Fibroblast of the aortic adventitia (primary cell): ENCODE results near the gene KLHL29. TPM values are rescaled to one million over a fixed set of nuclear protein-coding genes. Genes with fewer than 3 reads are reported as not detected.

Experiments
- DNase-seq: peaks from one replicate; pipeline ENCODE4 v3.0.0-alpha.2; 2010; ENCODE audit warnings: low read depth
- H3K4me3 ChIP-seq: 2 replicates; pipeline ENCODE4 v1.5.1; 2011; ENCODE audit warnings: low read depth, mild to moderate bottlenecking, control low read depth, low read length, moderate library complexity
- CTCF ChIP-seq: IDR thresholded peaks from 2 replicates; pipeline ENCODE4 v1.5.1; 2011; ENCODE audit warnings: mild to moderate bottlenecking, low read length, control low read depth, inconsistent platforms; ENCODE audit not compliant: insufficient read depth
- total RNA-seq: library from RNA; depleted of rRNA; stranded (reverse); fragments of >200 nt; gene quantifications from 2 replicates; pipeline ENCODE4 v1.2.3, GENCODE V29; 2012; ENCODE audit warnings: low replicate concordance

KLHL29 gene
- total RNA-seq, 1 donor, result 4.7 TPM

- H3K4me3 ChIP-seq, result no peak overlapping the region
- no peak for DNase-seq
- TF ChIP-seq CTCF, result no peak
Measured at GRCh38 chr2:23464156-23464555, 79.2 kb downstream of the KLHL29 start.

GRCh38 chr2:23464905-23465537 lies 80.0 kb downstream of the KLHL29 start:
- TF ChIP-seq CTCF, result no peak
- H3K4me3 ChIP-seq, result no peak overlapping the region
- no peak for DNase-seq

- TF ChIP-seq CTCF, result no peak
- H3K4me3 ChIP-seq, result no peak overlapping the region
- no peak for DNase-seq
Measured at GRCh38 chr2:23465936-23466335, 81.0 kb downstream of the KLHL29 start.

GRCh38 chr2:23467618-23468017 lies 82.6 kb downstream of the KLHL29 start:
- H3K4me3 ChIP-seq, result no peak overlapping the region
- DNase-seq, result no peak
- no peak for TF ChIP-seq CTCF

GRCh38 chr2:23468474-23469141 lies 83.6 kb downstream of the KLHL29 start:
- no peak for DNase-seq
- TF ChIP-seq CTCF, result no peak
- no peak overlapping the region for H3K4me3 ChIP-seq

- DNase-seq, result no peak
- H3K4me3 ChIP-seq, result no peak overlapping the region
- TF ChIP-seq CTCF, result no peak
Measured at GRCh38 chr2:23469142-23469540, 84.2 kb downstream of the KLHL29 start.
